ENCODE measurements around the gene WDFY4.

WDFY4 gene

DNA sequence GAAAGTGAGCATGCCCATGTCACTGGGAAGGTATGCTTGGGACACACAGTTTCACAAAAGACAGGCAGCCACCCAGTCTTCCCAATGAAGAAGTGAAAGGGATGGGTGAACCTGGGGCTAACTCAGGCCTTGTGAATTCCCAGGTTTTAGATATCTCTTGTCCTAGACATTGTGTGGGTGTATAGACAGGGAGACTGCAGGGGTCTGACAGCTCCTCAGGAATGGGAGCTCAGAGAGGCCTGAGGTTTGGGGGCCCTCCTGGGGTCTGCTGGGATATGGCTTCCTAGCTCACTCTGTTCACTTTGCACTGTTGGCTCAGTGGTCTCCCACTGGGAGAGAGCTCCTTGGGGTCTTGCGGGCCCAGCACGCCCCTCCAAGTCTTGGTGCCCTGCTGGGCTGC is 47.0 kb downstream of the WDFY4 start:
- DNase-seq (ENCODE audit: low spot score), result no peak

DNA sequence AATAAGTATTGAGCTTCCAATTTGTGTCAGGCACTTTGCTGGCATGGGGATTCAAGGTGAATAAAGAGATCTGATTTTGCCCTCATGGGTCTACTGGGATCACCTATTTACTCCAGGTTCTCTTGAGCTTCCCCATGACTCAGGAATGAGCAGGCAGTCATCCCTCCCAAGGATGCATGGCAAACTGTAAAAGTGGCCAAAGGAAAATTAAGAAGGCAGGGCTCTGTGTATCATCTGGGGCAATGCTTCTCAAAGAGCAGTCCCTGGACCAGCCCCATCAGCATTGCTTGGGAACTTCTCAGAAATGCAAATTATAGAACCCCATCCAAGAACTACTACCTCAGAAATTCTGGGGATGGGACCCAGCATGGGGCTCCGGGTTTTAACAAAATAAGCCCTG is 48.7 kb downstream of the WDFY4 start:
- TF ChIP-seq, protein P1, sequence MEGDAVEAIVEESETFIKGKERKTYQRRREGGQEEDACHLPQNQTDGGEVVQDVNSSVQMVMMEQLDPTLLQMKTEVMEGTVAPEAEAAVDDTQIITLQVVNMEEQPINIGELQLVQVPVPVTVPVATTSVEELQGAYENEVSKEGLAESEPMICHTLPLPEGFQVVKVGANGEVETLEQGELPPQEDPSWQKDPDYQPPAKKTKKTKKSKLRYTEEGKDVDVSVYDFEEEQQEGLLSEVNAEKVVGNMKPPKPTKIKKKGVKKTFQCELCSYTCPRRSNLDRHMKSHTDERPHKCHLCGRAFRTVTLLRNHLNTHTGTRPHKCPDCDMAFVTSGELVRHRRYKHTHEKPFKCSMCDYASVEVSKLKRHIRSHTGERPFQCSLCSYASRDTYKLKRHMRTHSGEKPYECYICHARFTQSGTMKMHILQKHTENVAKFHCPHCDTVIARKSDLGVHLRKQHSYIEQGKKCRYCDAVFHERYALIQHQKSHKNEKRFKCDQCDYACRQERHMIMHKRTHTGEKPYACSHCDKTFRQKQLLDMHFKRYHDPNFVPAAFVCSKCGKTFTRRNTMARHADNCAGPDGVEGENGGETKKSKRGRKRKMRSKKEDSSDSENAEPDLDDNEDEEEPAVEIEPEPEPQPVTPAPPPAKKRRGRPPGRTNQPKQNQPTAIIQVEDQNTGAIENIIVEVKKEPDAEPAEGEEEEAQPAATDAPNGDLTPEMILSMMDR (IDR thresholded peaks at IDR 0.05; ENCODE audit: extremely low read depth, missing control alignments), result no peak
- no peak for DNase-seq (ENCODE audit: low spot score)

More for the DNA sequence above, 47.0 kb downstream of the WDFY4 start:
- TF ChIP-seq, protein P1 (IDR thresholded peaks at IDR 0.05; ENCODE audit: extremely low read depth, missing control alignments), result no peak

- no peak for DNase-seq (ENCODE audit: low spot score)
- TF ChIP-seq, protein P1 (IDR thresholded peaks at IDR 0.05; ENCODE audit: extremely low read depth, missing control alignments), result no peak
Measured at GRCh38 chr10:48735836-48736390, 51.2 kb downstream of the WDFY4 start.

DNA sequence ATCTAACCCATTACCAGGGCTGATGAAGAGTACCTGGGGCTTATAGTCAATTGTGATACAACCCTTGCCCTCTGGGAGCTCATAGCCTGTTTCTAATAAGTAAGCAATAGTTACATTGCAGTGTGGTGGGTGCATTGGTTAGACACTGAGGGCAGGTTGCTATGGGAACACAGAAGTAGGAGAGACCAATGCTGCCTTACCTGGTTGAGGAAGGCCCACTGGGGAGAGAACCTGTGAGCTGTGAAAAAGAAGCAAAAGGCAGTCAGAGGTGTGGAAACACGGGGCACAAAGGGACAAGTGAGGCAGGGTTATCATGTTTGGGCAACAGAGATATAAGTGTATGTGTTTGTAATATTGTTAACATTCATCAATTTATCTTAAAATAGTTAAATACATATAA is 51.9 kb downstream of the WDFY4 start:
- DNase-seq (ENCODE audit: low spot score), result no peak
- TF ChIP-seq, protein P1 (IDR thresholded peaks at IDR 0.05; ENCODE audit: extremely low read depth, missing control alignments), result no peak

- TF ChIP-seq, protein P1 (IDR thresholded peaks at IDR 0.05; ENCODE audit: extremely low read depth, missing control alignments), result no peak
Measured at GRCh38 chr10:48737886-48738285, 53.2 kb downstream of the WDFY4 start.

GRCh38 chr10:48739170-48739569 is 54.5 kb downstream of the WDFY4 start:
- no peak for DNase-seq (ENCODE audit: low spot score)
- TF ChIP-seq, protein P1 (IDR thresholded peaks at IDR 0.05; ENCODE audit: extremely low read depth, missing control alignments), result no peak

More at GRCh38 chr10:48737886-48738285, 53.2 kb downstream of the WDFY4 start:
- no peak for DNase-seq (ENCODE audit: low spot score)

GRCh38 chr10:48740015-48740707 is 55.5 kb downstream of the WDFY4 start:
- no peak for DNase-seq (ENCODE audit: low spot score)
- TF ChIP-seq, protein P1 (IDR thresholded peaks at IDR 0.05; ENCODE audit: extremely low read depth, missing control alignments), result no peak

All from GM20000 (cell line).